NCI-H446 treated with DMSO at 0.1 percent for 48 hours (cell line): Measurements from ENCODE around the gene GPS1.

Source experiments
- DNase-seq: peaks from one replicate; lab custom pipeline; 2025; lab: John Stamatoyannopoulos, UW

GPS1 gene

GRCh38 chr17:82059272-82060000 lies 7.7 kb downstream of the GPS1 start:
- no peak for DNase-seq

- DNase-seq, result no peak
These were observed 8.3 kb downstream of the GPS1 start for GRCh38 chr17:82060001-82060380.

- DNase-seq, result no peak
These were observed 8.9 kb downstream of the GPS1 start for GRCh38 chr17:82060614-82061013.

GRCh38 chr17:82061047-82061925 lies 9.6 kb downstream of the GPS1 start:
- no peak for DNase-seq

GRCh38 chr17:82062076-82062983 lies 10.6 kb downstream of the GPS1 start:
- DNase-seq, result no peak

GRCh38 chr17:82062984-82063368 lies 11.3 kb downstream of the GPS1 start:
- DNase-seq, result no peak

- DNase-seq, result no peak
These were observed 12.0 kb downstream of the GPS1 start for GRCh38 chr17:82063424-82064415.

GRCh38 chr17:82064433-82065192 lies 12.9 kb downstream of the GPS1 start:
- no peak for DNase-seq

GRCh38 chr17:82065193-82065637 lies 13.5 kb downstream of the GPS1 start:
- DNase-seq, result no peak

GRCh38 chr17:82065638-82066303 lies 14.1 kb downstream of the GPS1 start, which contains the start of gene DUS1L:
DUS1L (minus strand) TSS chr17:82065804; CDS start chr17:82065059, 745 bp downstream.
- DNase-seq, result no peak

GRCh38 chr17:82070611-82071010 lies 18.9 kb downstream of the GPS1 start:
- no peak for DNase-seq

- DNase-seq, result no peak
These were observed 21.1 kb downstream of the GPS1 start for GRCh38 chr17:82072827-82073226.

GRCh38 chr17:82073446-82073845 lies 21.7 kb downstream of the GPS1 start:
- DNase-seq, result no peak

GRCh38 chr17:82076018-82076784 lies 24.5 kb downstream of the GPS1 start:
- DNase-seq, result no peak

- DNase-seq, result no peak
These were observed 25.3 kb downstream of the GPS1 start for GRCh38 chr17:82076785-82077591.

GRCh38 chr17:82077617-82078358 lies 26.1 kb downstream of the GPS1 start:
- no peak for DNase-seq

- DNase-seq, result no peak
These were observed 26.7 kb downstream of the GPS1 start for GRCh38 chr17:82078433-82078832.
